Fibroblast of pulmonary artery (primary cell): ENCODE results near the gene ZNF146.
"Not testable (repeated sequence)": the region's sequence is repeated elsewhere in the genome, so short reads cannot be mapped to it uniquely, and the experiment has no call there.

Source experiments
- DNase-seq: peaks from one replicate; pipeline ENCODE4 v3.0.0-alpha.2; 2010; ENCODE audit warnings: low read depth
- H3K4me3 ChIP-seq: replicated peaks from 2 replicates; pipeline ENCODE4 v1.5.1; 2011; ENCODE audit warnings: low read depth, mild to moderate bottlenecking, control low read depth, low read length, moderate library complexity
- TF ChIP-seq, protein P1 (sequence below): IDR thresholded peaks from 2 replicates; pipeline ENCODE4 v1.5.1; 2011; ENCODE audit warnings: mild to moderate bottlenecking, control low read depth, low read length, inconsistent platforms; ENCODE audit errors: missing control alignments

ZNF146 gene

DNA sequence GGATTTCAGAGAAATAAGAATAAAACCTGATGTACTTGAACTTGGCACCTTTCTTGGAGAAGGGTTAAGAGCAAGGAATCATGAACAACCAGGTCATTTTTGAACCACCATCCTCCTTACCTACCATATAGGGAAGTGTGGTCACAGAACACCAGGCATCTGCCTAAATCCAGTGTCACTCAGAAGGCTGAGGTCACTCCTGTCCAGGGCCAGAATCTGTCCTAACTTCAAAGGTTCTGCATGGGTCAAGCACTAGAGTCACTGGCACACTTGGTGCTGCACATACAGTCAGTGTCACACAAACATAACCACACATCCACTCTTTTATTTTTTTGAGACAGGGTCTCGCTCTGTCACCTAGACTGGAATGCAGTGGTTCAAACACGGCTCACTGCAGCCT is 2.0 kb upstream of the ZNF146 start:
- TF ChIP-seq, protein P1, sequence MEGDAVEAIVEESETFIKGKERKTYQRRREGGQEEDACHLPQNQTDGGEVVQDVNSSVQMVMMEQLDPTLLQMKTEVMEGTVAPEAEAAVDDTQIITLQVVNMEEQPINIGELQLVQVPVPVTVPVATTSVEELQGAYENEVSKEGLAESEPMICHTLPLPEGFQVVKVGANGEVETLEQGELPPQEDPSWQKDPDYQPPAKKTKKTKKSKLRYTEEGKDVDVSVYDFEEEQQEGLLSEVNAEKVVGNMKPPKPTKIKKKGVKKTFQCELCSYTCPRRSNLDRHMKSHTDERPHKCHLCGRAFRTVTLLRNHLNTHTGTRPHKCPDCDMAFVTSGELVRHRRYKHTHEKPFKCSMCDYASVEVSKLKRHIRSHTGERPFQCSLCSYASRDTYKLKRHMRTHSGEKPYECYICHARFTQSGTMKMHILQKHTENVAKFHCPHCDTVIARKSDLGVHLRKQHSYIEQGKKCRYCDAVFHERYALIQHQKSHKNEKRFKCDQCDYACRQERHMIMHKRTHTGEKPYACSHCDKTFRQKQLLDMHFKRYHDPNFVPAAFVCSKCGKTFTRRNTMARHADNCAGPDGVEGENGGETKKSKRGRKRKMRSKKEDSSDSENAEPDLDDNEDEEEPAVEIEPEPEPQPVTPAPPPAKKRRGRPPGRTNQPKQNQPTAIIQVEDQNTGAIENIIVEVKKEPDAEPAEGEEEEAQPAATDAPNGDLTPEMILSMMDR: no peak
- no peak for DNase-seq
- no peak overlapping the region for H3K4me3 ChIP-seq

DNA sequence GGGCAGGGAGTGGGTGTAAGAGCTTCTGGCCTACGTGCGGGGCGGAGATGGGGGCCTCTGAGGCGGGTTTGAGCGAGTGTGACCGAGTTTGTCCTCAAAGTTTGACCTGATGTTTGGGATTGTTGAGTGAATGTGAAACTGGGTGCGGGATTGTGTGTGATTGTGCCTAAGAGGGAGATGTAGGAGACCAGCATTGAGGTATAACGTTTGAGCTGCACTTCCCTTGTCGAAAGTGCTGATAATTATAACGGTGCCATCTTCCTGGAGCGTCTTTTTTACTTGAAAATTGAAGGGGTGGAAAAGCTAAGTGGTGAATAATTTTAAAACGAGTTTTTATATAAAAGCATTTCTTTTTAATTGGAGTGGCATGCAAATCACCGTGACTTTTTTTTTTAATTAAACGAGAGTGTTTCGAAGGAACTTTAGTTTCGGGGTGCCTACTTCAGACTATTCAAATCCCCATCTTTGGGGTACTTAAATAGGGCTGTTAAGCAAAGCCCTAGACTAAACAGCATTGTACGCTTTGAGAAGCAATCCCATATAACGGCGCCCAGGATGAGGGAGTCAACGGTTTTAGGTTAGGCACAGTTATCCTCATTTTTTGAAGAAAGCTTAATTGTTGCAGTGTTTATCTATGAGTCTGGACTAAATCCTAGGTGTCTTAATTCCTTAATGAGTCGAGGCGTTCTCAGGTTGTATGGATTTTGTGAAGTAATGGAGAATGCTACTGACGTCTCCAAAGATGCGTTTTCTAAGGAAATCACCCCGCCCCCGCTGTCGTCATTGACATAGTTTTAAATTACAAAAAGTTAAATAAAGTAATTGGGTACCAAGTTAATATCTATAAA is 594 bp downstream of the ZNF146 start:
- peak overlapping the region; percentile 100 for H3K4me3 ChIP-seq
- TF ChIP-seq, protein P1: no peak
- peak; percentile 53 for DNase-seq

DNA sequence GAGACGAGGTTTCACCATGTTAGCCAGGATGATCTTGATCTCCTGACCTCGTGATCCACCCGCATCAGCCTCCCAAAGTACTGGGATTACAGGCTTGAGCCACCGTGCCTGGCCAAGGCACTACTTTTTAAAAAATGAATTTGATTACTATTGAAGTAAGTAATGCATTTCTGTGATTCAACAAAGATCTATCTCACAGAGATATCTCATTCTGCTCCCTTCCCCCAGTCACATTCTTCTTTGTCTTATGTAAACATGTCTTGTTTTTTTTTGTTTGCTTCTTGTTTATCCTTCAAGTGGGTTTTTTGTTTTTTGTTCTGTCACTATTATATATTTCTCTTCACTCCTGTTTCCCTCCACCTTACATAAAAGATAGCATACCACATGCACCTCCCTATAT is 6.6 kb downstream of the ZNF146 start:
- DNase-seq: no peak
- no peak overlapping the region for H3K4me3 ChIP-seq
- TF ChIP-seq, protein P1: no peak

DNA sequence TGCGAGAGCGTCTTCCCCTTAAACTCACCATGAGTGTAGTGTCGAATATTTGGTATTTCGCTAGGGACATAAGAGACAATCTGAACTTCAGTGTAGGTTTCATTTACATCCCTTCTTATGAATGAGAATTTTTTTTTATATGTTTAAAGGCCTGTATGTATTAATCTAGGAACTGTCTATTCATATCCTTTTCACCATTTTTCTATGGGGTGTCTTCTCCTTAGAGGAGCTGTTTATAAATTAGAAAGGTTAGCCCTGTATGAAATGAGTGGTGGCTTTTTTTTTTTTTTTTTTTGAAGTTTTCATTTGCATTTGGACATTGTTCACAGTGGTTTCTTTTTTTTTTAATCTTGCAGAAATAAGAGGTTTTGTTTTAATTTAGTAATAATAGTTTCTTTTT is 7.6 kb downstream of the ZNF146 start:
- H3K4me3 ChIP-seq: no peak overlapping the region
- TF ChIP-seq, protein P1: no peak
- DNase-seq: no peak

DNA sequence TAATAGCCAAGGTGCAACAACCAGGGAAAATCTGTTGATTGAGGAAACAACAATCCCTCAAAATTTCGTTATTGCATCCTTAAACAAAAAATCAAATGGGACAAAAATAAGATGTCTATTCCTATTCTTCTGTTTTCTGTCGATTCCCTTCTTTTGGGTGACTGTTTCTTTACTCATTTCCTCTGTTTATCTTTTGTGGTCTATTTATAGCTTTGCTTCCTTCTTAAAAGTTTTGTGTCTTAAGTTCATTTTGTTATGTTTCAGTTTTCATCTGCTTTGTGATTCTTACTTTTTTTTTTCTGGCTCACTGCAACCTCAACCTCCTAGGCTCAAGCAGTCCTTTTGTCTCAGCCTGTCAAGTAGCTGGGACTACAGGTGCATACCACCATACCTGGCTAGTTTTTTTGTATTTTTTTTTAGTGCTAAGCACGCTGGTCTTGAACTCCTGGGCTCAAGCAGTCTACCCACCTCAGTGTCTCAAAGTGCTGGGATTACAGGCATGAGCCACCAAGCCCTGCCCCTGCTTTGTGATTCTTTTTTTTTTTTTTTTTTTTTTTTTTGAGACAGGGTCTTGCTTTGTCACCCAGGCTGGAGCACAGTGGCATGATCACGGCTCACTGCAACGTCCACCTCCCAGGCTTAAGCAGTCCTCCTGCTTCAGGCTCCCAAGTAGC is 10.4 kb downstream of the ZNF146 start:
- DNase-seq: peak; percentile 58
- TF ChIP-seq, protein P1: no peak
- H3K4me3 ChIP-seq: no peak overlapping the region

DNA sequence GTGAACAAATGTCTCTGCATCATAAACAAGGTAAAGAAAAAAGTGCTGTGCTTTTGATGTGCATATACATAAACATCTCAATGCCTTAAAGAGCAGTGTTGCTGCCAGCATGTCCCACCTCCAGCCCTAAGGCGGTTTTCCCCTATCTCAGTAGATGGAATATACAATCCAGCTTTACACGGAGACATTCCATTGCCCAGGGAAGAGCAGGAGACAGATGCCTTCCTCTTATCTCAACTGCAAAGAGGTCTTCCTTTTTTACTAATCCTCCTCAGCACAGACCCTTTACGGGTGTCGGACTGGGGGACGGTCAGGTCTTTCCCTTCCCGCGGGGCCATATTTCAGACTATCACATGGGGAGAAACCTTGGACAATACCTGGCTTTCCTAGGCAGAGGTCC is 18.7 kb downstream of the ZNF146 start:
- DNase-seq, H3K4me3 ChIP-seq: not testable (repeated sequence)

DNA sequence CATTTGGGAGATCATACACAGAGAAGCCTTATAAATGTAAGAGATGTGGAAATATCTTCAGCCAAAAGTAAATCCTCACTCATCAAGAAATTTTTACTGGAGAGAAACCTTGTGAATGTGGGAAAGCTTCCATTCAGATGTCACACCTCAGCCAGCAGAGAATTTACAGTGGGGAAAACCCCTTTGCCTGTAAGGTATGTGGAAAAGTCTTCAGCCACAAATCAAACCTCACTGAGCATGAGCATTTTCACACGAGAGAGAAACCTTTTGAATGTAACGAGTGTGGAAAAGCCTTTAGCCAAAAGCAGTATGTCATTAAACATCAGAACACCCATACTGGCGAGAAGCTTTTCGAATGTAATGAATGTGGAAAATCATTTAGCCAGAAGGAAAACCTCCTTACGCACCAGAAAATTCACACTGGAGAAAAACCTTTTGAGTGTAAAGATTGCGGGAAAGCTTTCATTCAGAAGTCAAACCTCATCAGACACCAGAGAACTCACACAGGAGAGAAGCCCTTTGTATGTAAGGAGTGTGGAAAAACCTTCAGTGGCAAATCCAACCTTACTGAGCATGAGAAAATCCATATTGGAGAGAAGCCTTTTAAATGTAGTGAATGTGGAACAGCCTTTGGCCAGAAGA is 21.5 kb downstream of the ZNF146 start:
- H3K4me3 ChIP-seq: no peak overlapping the region
- DNase-seq: no peak
- TF ChIP-seq, protein P1: no peak
